SK-MEL-5 (cell line): ENCODE measurements around the gene RPL4. TPM values are rescaled to one million over a fixed set of nuclear protein-coding genes. Genes with fewer than 3 reads are reported as not detected.
A peak's percentile ranks its signal among the peaks of the same experiment; 100 is the strongest.
"Not testable (repeated sequence)": the region's sequence is repeated elsewhere in the genome, so short reads cannot be mapped to it uniquely, and the experiment has no call there.

Source experiments
- DNase-seq: peaks from one replicate; pipeline ENCODE4 v3.0.0-alpha.2; 2016; ENCODE audit warnings: low read depth, low spot score
- in situ Hi-C: cut with HindIII; loops from 2 replicates; pipeline ENCODE4 v1.10.0; 2016; ENCODE audit warnings: low sequenced_read_pairs, high pct_unique_total_duplicates, low pct_unique_long_range_greater_than_20kb
- polyA plus RNA-seq, 2 experiments: library from polyadenylated mRNA; depleted of rRNA; stranded (reverse); fragments of >200 nt; gene quantifications; 2 replicates each; pipeline ENCODE4 v1.2.3, GENCODE V29; 2015
- total RNA-seq: library from RNA; depleted of rRNA; stranded (reverse); fragments of >200 nt; shearing (Covaris generic); gene quantifications from 2 replicates; pipeline ENCODE4 v1.2.3, GENCODE V29; 2014; rRNA removed

The RPL4 gene
- total RNA-seq: 7,059 and 7,927 TPM in 2 replicates
- polyA plus RNA-seq (2015; cell fraction: cytosol; rRNA removed): 4,577 and 4,803 TPM in 2 replicates
- 1,551 and 1,787 TPM in 2 replicates for polyA plus RNA-seq (2015; cell fraction: nucleus; rRNA removed)

DNA sequence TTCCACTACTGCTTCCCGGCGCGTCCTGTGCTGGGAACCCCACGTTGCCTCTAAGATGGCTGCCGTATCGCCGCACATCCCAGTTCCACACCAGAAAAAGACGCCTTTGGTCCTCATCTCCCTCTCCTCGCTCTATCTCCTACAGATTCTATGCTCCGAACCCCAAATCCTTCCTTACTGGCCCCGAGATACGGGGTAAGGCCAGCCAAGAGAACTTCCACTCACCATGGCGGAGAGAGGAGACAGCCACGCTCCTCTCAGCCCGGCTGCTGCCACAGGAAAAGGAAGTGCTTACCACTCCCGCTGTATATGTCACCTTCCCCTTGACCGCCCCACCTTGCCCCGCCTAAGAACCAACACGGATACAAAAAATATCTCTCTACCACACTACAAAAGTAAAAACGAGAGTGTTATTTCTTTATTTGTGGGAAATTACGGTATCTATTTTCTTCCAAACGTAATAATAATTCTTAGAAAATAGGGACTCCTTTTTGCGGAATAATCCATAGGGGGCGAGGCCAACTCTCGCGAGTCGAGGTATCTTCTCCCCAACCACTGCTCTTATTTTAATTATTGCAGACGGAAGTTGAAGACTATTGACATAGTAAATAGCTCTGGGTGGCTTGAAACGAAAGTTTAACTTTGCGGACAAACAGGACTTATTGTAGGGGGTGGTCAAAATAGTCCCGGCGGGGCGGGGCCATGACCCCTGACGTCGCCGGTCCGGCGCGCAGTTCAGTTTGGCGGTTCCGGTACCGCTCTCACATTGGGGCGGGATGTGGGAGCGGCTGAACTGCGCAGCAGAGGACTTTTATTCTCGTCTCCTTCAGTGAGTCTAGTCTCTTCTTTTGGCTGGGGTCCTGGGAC lies at the start of gene RPL4, which contains the start of gene ZWILCH:
RPL4 (minus strand) TSS at position 293 of the 867 bp plus-strand sequence; CDS start at position 228, 65 bp downstream.
ZWILCH (plus strand) TSS at position 764 of the 867 bp plus-strand sequence; CDS start at position 777, 13 bp downstream.
- in situ Hi-C loops: no loop called here

DNA sequence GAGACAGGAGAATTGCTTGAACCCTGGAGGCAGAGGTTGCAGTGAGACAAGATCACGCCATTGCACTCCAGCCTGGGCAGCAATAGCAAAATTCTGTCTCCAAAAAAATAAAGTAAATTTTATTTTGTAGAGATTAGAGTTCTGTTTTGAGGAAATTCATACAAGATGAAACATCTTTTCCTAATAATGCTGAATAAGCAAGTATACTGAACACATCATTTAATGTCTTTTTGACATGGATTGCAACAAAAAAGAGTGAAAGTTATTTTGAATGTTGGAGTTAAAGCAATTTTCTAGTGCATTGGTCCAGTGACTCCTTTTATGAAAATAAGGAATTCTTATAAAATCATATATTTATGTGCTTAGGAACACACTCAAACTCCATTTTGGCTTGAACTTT lies 40.6 kb upstream of the RPL4 start:
- in situ Hi-C loops: no loop called here
- no peak for DNase-seq

More for the DNA sequence above, at the start of gene RPL4, which contains the start of gene ZWILCH:
- DNase-seq: peak; percentile 77

DNA sequence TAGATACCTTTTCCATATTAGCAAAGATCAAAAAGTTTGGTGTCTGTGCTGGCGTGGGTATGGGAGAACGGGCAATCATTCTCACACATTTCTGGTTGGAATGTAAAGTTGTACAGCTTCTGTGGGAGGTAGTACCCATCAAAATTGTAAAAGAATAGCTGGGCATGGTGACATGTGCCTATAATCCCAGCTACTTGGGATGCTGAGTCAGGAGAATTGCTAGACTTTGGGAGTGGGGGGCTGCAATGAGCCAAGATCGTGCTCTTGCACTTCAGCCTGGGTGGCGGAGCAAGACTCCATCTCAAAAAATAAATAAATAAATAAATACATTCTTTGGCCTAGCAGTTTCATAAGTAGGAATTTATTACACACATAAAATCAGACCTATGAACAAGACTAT lies 38.2 kb upstream of the RPL4 start:
- in situ Hi-C loops: no loop called here
- DNase-seq: no peak

DNA sequence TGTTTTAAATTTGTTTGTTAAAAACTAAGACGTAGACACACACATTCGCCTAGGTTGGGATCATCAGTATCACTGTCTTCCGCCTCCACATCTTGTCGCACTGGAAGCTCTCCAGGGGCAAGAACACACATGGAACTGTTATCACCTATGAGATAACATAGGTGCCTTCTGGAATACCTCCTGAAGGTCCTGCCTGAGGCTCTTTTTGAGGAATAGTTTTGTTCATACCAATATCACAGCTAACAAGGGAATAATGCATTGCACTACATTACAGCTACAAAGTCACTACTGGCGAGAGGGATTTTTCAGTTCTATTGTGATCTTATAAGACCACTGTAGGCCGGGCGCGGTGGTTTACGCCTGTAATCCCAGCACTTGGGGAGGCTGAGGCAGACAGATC lies 30.4 kb upstream of the RPL4 start:
- DNase-seq: no peak
- in situ Hi-C loops: no loop called here

DNA sequence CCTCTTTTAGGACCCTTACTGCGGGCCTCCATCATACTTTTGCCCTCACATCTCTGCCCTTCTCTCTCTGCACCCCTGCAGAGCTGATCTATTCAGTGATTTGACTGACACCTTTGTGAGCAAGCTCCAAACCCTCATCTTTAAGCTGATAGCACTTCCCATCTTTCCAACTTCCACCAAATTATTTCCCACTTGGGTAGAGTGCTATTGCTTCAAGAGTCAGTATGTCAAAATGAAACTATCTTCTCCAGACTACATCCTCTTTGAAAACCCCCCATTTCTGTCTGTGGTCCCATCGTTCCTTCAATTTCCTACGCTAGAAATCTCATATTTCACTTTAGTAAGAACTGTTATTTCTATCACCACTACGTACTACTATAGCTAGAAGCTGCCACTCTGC lies 20.2 kb upstream of the RPL4 start:
- in situ Hi-C loops: no loop called here
- DNase-seq: no peak

- in situ Hi-C loops: no loop called here
- DNase-seq: no peak
Observed at GRCh38 chr15:66523926-66524325, 19.3 kb upstream of the RPL4 start.

DNA sequence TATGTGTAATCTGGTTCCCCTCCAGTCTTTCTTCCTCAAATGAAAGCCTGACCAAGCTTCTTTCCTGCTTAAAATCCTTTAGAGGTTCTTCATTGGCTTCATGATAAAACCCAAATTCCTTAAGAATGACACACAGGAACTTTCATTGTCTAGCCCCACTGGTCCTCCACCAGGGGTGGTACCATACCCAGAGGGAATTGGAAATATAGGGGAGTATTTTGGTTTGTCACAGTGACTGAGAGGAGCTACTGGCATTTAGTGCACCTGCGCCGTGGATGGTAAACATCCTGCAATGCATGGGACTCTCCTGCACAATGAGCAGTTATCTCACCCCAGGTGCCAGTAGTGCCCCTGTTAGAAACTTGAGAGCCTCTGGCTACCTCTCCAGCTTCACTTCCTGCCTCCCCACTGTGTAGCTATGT lies 11.3 kb upstream of the RPL4 start:
- DNase-seq: no peak
- in situ Hi-C loops: no loop called here

GRCh38 chr15:66514586-66514985 lies 9.9 kb upstream of the RPL4 start:
- in situ Hi-C loops: no loop called here
- no peak for DNase-seq

- in situ Hi-C loops: no loop called here
- no peak for DNase-seq
Observed at GRCh38 chr15:66508293-66508883, 3.7 kb upstream of the RPL4 start.

- in situ Hi-C loops: no loop called here
- no peak for DNase-seq
Observed at GRCh38 chr15:66505818-66506217, 1.2 kb upstream of the RPL4 start.

DNA sequence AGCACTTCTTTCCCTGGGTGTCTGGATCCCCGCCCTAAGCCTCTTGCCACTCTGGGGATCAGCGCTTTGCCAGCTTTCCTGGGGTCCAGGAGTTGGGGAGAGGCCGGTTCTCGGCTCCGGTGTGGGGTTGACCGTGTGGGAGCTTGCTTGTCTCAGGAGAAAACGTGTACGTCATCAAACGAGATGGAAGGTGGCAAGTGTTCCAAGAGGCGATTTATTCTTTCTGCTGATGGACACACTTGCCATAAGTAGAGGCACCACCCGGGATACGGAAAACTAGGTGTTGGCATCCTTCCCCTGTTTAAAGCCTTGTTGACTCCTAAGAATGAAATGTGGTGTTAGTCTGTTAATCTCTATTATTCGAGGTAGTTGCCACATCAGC lies 766 bp upstream of the RPL4 start:
- in situ Hi-C loops: no loop called here
- DNase-seq: no peak

DNA sequence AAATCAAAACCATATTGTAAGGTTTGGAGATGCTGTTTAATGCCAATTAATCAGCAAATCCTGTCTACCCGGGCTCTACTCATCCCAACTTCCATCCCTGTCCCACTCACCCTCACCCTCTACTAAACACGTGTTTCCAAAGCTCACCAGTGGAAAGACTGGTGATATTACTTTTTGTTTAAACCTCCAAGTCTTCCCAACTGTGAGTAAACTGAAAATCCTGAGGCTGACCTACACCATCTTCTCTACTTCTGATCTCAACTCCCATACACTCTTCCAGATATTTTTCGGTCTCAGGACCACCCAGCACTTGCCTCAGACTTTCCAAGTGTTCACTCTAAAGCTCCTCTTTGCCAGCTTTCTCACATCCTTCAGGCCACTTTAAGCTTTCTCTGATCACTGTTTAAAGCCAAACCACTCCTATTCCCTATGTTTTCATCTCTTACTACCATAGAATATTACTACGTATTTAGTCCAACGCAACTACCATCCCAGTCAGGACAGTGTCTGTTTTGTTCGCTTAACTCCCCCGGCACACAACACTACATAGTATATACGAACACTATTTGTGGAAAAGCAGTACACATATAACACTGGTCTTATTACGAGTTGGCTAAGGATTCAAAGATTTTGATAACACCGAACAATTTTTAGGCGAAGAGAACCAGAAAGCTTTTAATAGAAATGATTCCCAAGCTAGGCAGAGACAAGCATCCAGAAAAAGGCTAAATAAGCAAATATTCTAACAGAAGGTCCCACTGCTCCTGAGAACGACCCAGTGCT lies 684 bp downstream of the RPL4 start:
- in situ Hi-C loops: no loop called here
- no peak for DNase-seq

- in situ Hi-C loops, DNase-seq: not testable (repeated sequence)
Observed at GRCh38 chr15:66503041-66503648, 1.5 kb downstream of the RPL4 start.

DNA sequence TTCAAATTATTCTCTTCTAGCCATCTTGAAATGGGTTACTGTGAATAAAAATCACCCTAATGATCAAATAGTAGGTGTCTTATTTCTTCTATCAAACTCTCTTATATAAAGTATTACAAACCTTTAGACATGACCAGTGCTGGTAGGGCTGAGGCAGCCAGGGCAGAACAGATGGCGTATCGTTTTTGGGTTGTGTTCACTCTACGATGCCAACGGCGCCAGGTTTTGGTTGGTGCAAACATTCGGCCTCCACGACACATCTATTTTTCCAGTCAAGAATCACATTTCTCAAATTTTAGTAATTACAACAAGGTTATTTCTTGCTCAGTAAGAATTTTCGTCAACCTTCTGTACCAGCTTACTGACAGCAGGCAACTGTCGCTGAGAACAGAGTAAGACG lies 2.2 kb downstream of the RPL4 start:
- DNase-seq: no peak
- in situ Hi-C loops: no loop called here

- in situ Hi-C loops, DNase-seq: not testable (repeated sequence)
Observed at GRCh38 chr15:66500346-66500745, 4.3 kb downstream of the RPL4 start.

- in situ Hi-C loops: loop anchor here (25.0 kb wide), 1 partner anchor 186 kb away; no protein-coding TSS in a partner anchor
- DNase-seq: peak; percentile 49
Observed at GRCh38 chr15:66498501-66499386, 5.9 kb downstream of the RPL4 start.
